ENCODE data around the gene ENOX1. TPM values are rescaled to one million over a fixed set of nuclear protein-coding genes. Genes with fewer than 3 reads are reported as not detected.

ENOX1 gene
- total and polyA plus RNA-seq, 2 of the 8 experiments (the other 6 are each of a cell fraction or from before 2014, with no cell fraction given), result 0.23 to 0.37 TPM

- TF ChIP-seq RXRA (IDR thresholded peaks at IDR 0.05; ENCODE audit: insufficient read depth, low read depth, low read length), result no peak
- TF ChIP-seq BACH1 (IDR thresholded peaks at IDR 0.05; ENCODE audit: low read length), result no peak
- no peak for TF ChIP-seq MAFK (IDR thresholded peaks at IDR 0.05; ENCODE audit: low read depth, low read length)
- no peak for TF ChIP-seq POLR2AphosphoS5 (IDR thresholded peaks at IDR 0.05; ENCODE audit: low read depth, low read length)
- TF ChIP-seq BRCA1 (IDR thresholded peaks at IDR 0.05; ENCODE audit: low read depth, low read length), result no peak
- no peak for TF ChIP-seq TAF7 (optimal IDR thresholded peaks at IDR 0.05; ENCODE audit: borderline replicate concordance, low read depth, low read length)
Measured at GRCh38 chr13:43391036-43391435, 395.7 kb downstream of the ENOX1 start (continued).

Measured in H1 (cell line).